GM19351 (cell line): ENCODE results near the gene TSR2.

ENCODE experiments used
- ATAC-seq: cut with Tn5 transposase; IDR thresholded peaks from one replicate; pipeline ENCODE4 v1.9.1; 2021; ENCODE audit warnings: mild to moderate bottlenecking, moderate library complexity; ENCODE audit not compliant: unreplicated experiment

TSR2 gene

GRCh38 chrX:54439960-54440871, at the start of gene TSR2:
Gene TSR2 (plus strand): TSS chrX:54440404. CDS start chrX:54440422, 18 bp downstream.
- ATAC-seq = peak; percentile 97

GRCh38 chrX:54397113-54397512, 43.1 kb upstream of the TSR2 start:
- no peak for ATAC-seq

- ATAC-seq = no peak
Observed at GRCh38 chrX:54407266-54407665, 32.9 kb upstream of the TSR2 start.

GRCh38 chrX:54411732-54412131, 28.5 kb upstream of the TSR2 start:
- ATAC-seq = no peak

GRCh38 chrX:54413753-54414152, 26.5 kb upstream of the TSR2 start:
- no peak for ATAC-seq

- no peak for ATAC-seq
Observed at GRCh38 chrX:54415534-54416350, 24.5 kb upstream of the TSR2 start.

GRCh38 chrX:54416965-54417364, 23.2 kb upstream of the TSR2 start:
- no peak for ATAC-seq

GRCh38 chrX:54419559-54420302, 20.5 kb upstream of the TSR2 start:
- ATAC-seq = no peak

GRCh38 chrX:54422168-54422567, 18.0 kb upstream of the TSR2 start:
- ATAC-seq = no peak

- ATAC-seq = no peak
Observed at GRCh38 chrX:54423161-54423888, 16.9 kb upstream of the TSR2 start.

- no peak for ATAC-seq
Observed at GRCh38 chrX:54427837-54428424, 12.3 kb upstream of the TSR2 start.

GRCh38 chrX:54430519-54430918, 9.7 kb upstream of the TSR2 start:
- no peak for ATAC-seq

GRCh38 chrX:54435121-54435520, 5.1 kb upstream of the TSR2 start:
- no peak for ATAC-seq

- ATAC-seq = no peak
Observed at GRCh38 chrX:54442790-54443189, 2.6 kb downstream of the TSR2 start.

- no peak for ATAC-seq
Observed at GRCh38 chrX:54444752-54445151, 4.5 kb downstream of the TSR2 start.

GRCh38 chrX:54446084-54446483, 5.9 kb downstream of the TSR2 start:
- ATAC-seq = no peak

- no peak for ATAC-seq
Observed at GRCh38 chrX:54447461-54447860, 7.3 kb downstream of the TSR2 start.

GRCh38 chrX:54449929-54450328, 9.7 kb downstream of the TSR2 start:
- no peak for ATAC-seq

GRCh38 chrX:54452920-54453319, 12.7 kb downstream of the TSR2 start:
- ATAC-seq = no peak
